Measurements from ENCODE around the gene PDZRN3.

DNA sequence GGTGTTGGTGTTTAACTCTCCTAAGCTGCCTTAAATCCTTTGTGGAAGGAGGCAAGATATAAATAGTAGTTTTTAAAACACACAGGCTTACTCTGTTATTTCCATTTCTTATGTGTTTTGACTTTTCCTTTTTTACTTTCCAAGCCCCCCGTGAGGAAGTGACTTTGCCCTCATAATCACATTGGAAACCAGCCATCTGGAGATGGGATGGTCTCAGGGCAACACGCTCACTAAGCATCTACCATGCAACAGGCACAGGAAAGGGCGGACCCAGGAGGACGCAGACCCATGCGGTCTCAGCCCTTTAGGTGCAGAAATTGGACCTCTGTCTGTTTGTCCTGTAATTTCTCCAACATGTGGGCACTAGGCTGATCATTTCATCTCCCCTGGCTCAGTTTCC is 115.7 kb downstream of the PDZRN3 start:
- TF ChIP-seq POLR2AphosphoS5 (IDR thresholded peaks at IDR 0.05; ENCODE audit: low read depth), result no peak
- no peak for TF ChIP-seq CTCF (IDR thresholded peaks at IDR 0.05; ENCODE audit: insufficient read depth, low read length)
- no peak for TF ChIP-seq REST (IDR thresholded peaks at IDR 0.05; ENCODE audit: insufficient replicate concordance, low read depth)
- no peak for TF ChIP-seq GABPA (IDR thresholded peaks at IDR 0.05; ENCODE audit: low read depth)
- no peak for TF ChIP-seq SPI1 (IDR thresholded peaks at IDR 0.05; ENCODE audit: borderline replicate concordance, low read depth)
